IMR-90 (cell line): ENCODE measurements around the gene PRKRIP1. TPM values are rescaled to one million over a fixed set of nuclear protein-coding genes. Genes with fewer than 3 reads are reported as not detected.

Source experiments
- ATAC-seq: fragments of 200-7000 bp; cut with Tn5 transposase; 2 replicates; pipeline ENCODE4 v1.9.1; 2020; ENCODE audit warnings: low read depth, mild to moderate bottlenecking, moderate library complexity
- BruUV-seq: library from RNA; stranded (reverse); fragments of 400-500 nt; replicated peaks from 2 replicates; lab custom pipeline; 2021; lab: Mats Ljungman, UMichigan
- CTCF ChIA-PET: fragments of 300-600 bp; formaldehyde crosslinking; extraction: SDS; loops from one replicate; lab custom pipeline; 2021; ENCODE audit warnings: antibody characterized with exemption; lab: Yijun Ruan, JAX
- POLR2A ChIA-PET: fragments of 300-600 bp; sonication (Branson Sonifier 250); formaldehyde crosslinking; loops from one replicate; lab custom pipeline; 2022; ENCODE audit warnings: antibody characterized with exemption; ENCODE audit not compliant: unreplicated experiment; lab: Charles Lee
- DNase-seq: peaks from one replicate; pipeline ENCODE4 v3.0.0; 2013
- H2AFZ ChIP-seq: replicated peaks from 2 replicates; pipeline ENCODE3; 2013; ENCODE audit warnings: low read length, mild to moderate bottlenecking; ENCODE audit not compliant: poor library complexity
- H2AK5ac ChIP-seq: 2 replicates; pipeline ENCODE4 v1.6.1; 2013; ENCODE audit warnings: low read depth, low read length, inconsistent platforms
- H2AK9ac ChIP-seq: replicated peaks from 2 replicates; pipeline ENCODE3; 2013; ENCODE audit warnings: mild to moderate bottlenecking, low read depth, low read length, moderate library complexity; ENCODE audit not compliant: poor library complexity
- H2BK120ac ChIP-seq: 2 replicates; pipeline ENCODE4 v1.6.1; 2013; ENCODE audit warnings: low read depth, low read length, inconsistent platforms
- H2BK15ac ChIP-seq: 3 replicates; pipeline ENCODE4 v1.6.1; 2013; ENCODE audit warnings: low read depth, low read length, inconsistent platforms
- H2BK20ac ChIP-seq: 2 replicates; pipeline ENCODE4 v1.6.1; 2013; ENCODE audit warnings: low read depth, mild to moderate bottlenecking, inconsistent platforms, low read length, moderate library complexity
- H2BK5ac ChIP-seq: 2 replicates; pipeline ENCODE4 v1.6.1; 2013; ENCODE audit warnings: mild to moderate bottlenecking, low read depth, low read length, inconsistent platforms; ENCODE audit not compliant: poor library complexity, severe bottlenecking
- H3K14ac ChIP-seq: replicated peaks from 2 replicates; pipeline ENCODE4 v1.6.1; 2013; ENCODE audit warnings: low read depth, low read length, inconsistent platforms
- H3K18ac ChIP-seq: 2 replicates; pipeline ENCODE4 v1.6.1; 2013; ENCODE audit warnings: low read depth, low read length, control low read depth
- H3K23ac ChIP-seq: 2 replicates; pipeline ENCODE4 v1.6.1; 2013; ENCODE audit warnings: low read depth, low read length, inconsistent platforms
- H3K27ac ChIP-seq: 2 replicates; pipeline ENCODE4 v1.5.1; 2013; ENCODE audit warnings: mild to moderate bottlenecking, control low read depth, low read length; ENCODE audit not compliant: insufficient read depth
- H3K27me3 ChIP-seq: 2 replicates; pipeline ENCODE4 v1.6.1; 2013; ENCODE audit warnings: low read length; ENCODE audit not compliant: control insufficient read depth, insufficient read depth
- H3K36me3 ChIP-seq: 2 replicates; pipeline ENCODE4 v1.6.1; 2013; ENCODE audit warnings: low read length, mixed read lengths; ENCODE audit not compliant: control insufficient read depth, insufficient read depth
- H3K4ac ChIP-seq: 2 replicates; pipeline ENCODE4 v1.6.1; 2013; ENCODE audit warnings: low read depth, low read length, inconsistent platforms
- H3K4me1 ChIP-seq: 2 replicates; pipeline ENCODE4 v1.6.1; 2013; ENCODE audit warnings: low read length, mixed read lengths; ENCODE audit not compliant: control insufficient read depth, insufficient read depth
- H3K4me2 ChIP-seq: 2 replicates; pipeline ENCODE4 v1.6.1; 2013; ENCODE audit warnings: low read depth, mild to moderate bottlenecking, control low read depth, low read length, moderate library complexity
- H3K4me3 ChIP-seq: 2 replicates; pipeline ENCODE4 v1.5.1; 2013; ENCODE audit warnings: low read depth, mild to moderate bottlenecking, control low read depth, low read length, moderate library complexity; ENCODE audit not compliant: insufficient read depth
- H3K56ac ChIP-seq: 2 replicates; pipeline ENCODE4 v1.6.1; 2013; ENCODE audit warnings: low read length, inconsistent platforms; ENCODE audit not compliant: insufficient read depth; ENCODE audit errors: extremely low read depth
- H3K79me1 ChIP-seq, 2 experiments: 2 replicates each; pipeline ENCODE4 v1.6.1; 2013; ENCODE audit warnings: low read length in 2 of 2, inconsistent platforms in 1 of 2, low read depth in 1 of 2
- H3K9ac ChIP-seq: 2 replicates; pipeline ENCODE4 v1.6.1; 2013; ENCODE audit warnings: low read depth, low read length, control low read depth
- H3K9me1 ChIP-seq: 2 replicates; pipeline ENCODE4 v1.6.1; 2013; ENCODE audit warnings: low read length, inconsistent platforms; ENCODE audit not compliant: insufficient read depth
- H3K9me3 ChIP-seq: 2 replicates; pipeline ENCODE4 v1.6.1; 2013; ENCODE audit warnings: low read length; ENCODE audit not compliant: control insufficient read depth, insufficient read depth
- H4K20me1 ChIP-seq: 2 replicates; pipeline ENCODE4 v1.6.1; 2013; ENCODE audit warnings: low read length, inconsistent platforms; ENCODE audit not compliant: insufficient read depth
- H4K5ac ChIP-seq: 2 replicates; pipeline ENCODE4 v1.6.1; 2013; ENCODE audit warnings: mild to moderate bottlenecking, low read depth, low read length, control low read depth
- H4K8ac ChIP-seq, 2 experiments: 2 replicates each; pipeline ENCODE4 v1.6.1; 2013; ENCODE audit warnings: low read depth in 2 of 2, low read length in 2 of 2, control low read depth in 1 of 2, inconsistent platforms in 1 of 2
- H4K91ac ChIP-seq: 2 replicates; pipeline ENCODE4 v1.6.1; 2013; ENCODE audit warnings: low read depth, low read length, inconsistent platforms; ENCODE audit not compliant: insufficient read depth
- CEBPB ChIP-seq: IDR thresholded peaks from 2 replicates; pipeline ENCODE4 v1.6.1; 2012; ENCODE audit warnings: low read depth, low read length, improper control_type of control experiment
- CHD1 ChIP-seq: IDR thresholded peaks from 2 replicates; pipeline ENCODE4 v1.6.1; 2012; ENCODE audit warnings: low read depth, low read length, improper control_type of control experiment
- CTCF ChIP-seq: conservative IDR thresholded peaks from 2 replicates; pipeline ENCODE4 v1.5.1; 2012; ENCODE audit warnings: mild to moderate bottlenecking, low read depth, low read length, improper control_type of control experiment
- ELK1 ChIP-seq: fragments of 150-350 bp; IDR thresholded peaks from 2 replicates; pipeline ENCODE4 v1.6.1; 2016; ENCODE audit warnings: low read depth, mild to moderate bottlenecking, low read length, moderate library complexity, borderline replicate concordance
- FOS ChIP-seq: fragments of 150-350 bp; IDR thresholded peaks from 2 replicates; pipeline ENCODE4 v1.6.1; 2016; ENCODE audit warnings: low read depth, low read length
- MAFK ChIP-seq: IDR thresholded peaks from 2 replicates; pipeline ENCODE4 v1.6.1; 2012; ENCODE audit warnings: low read depth, low read length, improper control_type of control experiment
- MAZ ChIP-seq: IDR thresholded peaks from 2 replicates; pipeline ENCODE4 v1.6.1; 2012; ENCODE audit warnings: low read depth, mild to moderate bottlenecking, low read length, improper control_type of control experiment, moderate library complexity, borderline replicate concordance
- MXI1 ChIP-seq: IDR thresholded peaks from 2 replicates; pipeline ENCODE4 v1.6.1; 2012; ENCODE audit warnings: low read depth, mild to moderate bottlenecking, low read length, moderate library complexity, borderline replicate concordance
- NFE2L2 ChIP-seq: fragments of 150-350 bp; IDR thresholded peaks from 2 replicates; pipeline ENCODE4 v1.6.1; 2016; ENCODE audit warnings: low read depth, mild to moderate bottlenecking, low read length
- POLR2A ChIP-seq: IDR thresholded peaks from 2 replicates; pipeline ENCODE4 v1.6.1; 2012; ENCODE audit warnings: mild to moderate bottlenecking, low read depth, low read length
- RAD21 ChIP-seq: IDR thresholded peaks from 2 replicates; pipeline ENCODE4 v1.6.1; 2012; ENCODE audit warnings: low read length, improper control_type of control experiment
- RCOR1 ChIP-seq: IDR thresholded peaks from 2 replicates; pipeline ENCODE4 v1.6.1; 2012; ENCODE audit warnings: mild to moderate bottlenecking, low read length, improper control_type of control experiment; ENCODE audit not compliant: insufficient replicate concordance
- RFX5 ChIP-seq: IDR thresholded peaks from 2 replicates; pipeline ENCODE4 v1.8.0; 2012; ENCODE audit warnings: low read depth, mild to moderate bottlenecking, low read length, moderate library complexity
- SMC3 ChIP-seq: fragments of 150-350 bp; IDR thresholded peaks from 2 replicates; pipeline ENCODE4 v1.6.1; 2016; ENCODE audit warnings: low read depth, mild to moderate bottlenecking, antibody characterized with exemption, low read length, moderate library complexity
- USF2 ChIP-seq: fragments of 150-350 bp; IDR thresholded peaks from 2 replicates; pipeline ENCODE4 v1.6.1; 2017; ENCODE audit warnings: mild to moderate bottlenecking, antibody characterized with exemption, low read length, low read depth
- WGBS, 2 experiments: methylation state at CpG; one replicate each; pipeline versions ENCODE4 v1.1.5 to v1.1.7; 2013; ENCODE audit warnings: missing lambda C conversion rate in 2 of 2; ENCODE audit not compliant: insufficient read length in 1 of 2; ENCODE audit errors: extremely low coverage in 2 of 2; 5-methylcytosine and 5-hydroxymethylcytosine counted together
- dilution Hi-C: fragments of 300-500 bp; cut with HindIII; formaldehyde crosslinking; loops from one replicate; pipeline ENCODE4 v1.14.3; 2018; ENCODE audit warnings: low sequenced_read_pairs; ENCODE audit not compliant: unreplicated experiment
- in situ Hi-C: fragments of 300-500 bp; cut with MboI; formaldehyde crosslinking; loops from 3 replicates; pipeline ENCODE4 v1.14.3; 2019; ENCODE audit warnings: low sequenced_read_pairs, inconsistent platforms, mixed read lengths
- intact Hi-C: fragments of 100-400 bp; cut with micrococcal nuclease; formaldehyde crosslinking; loops from 2 replicates; pipeline ENCODE4 v1.10.0; 2022
- polyA plus RNA-seq, 3 experiments: library from polyadenylated mRNA; depleted of rRNA; stranded (reverse); fragments of >200 nt; gene quantifications; 2 replicates each; pipeline ENCODE4 v1.2.3, GENCODE V29; 2012; ENCODE audit warnings: low replicate concordance in 1 of 3
- total RNA-seq: library from RNA; depleted of rRNA; stranded (reverse); fragments of >200 nt; gene quantifications from 2 replicates; pipeline ENCODE4 v1.2.3, GENCODE V29; 2012

The PRKRIP1 gene
- total and polyA plus RNA-seq, 2 of the 4 experiments (the other 2 are of a cell fraction) = 6.5 to 21.6 TPM

- DNase-seq = no peak
- no peaks in the 10 kb centered on the region for H3K9me3 ChIP-seq
- no peak for TF ChIP-seq RCOR1
- no peak for TF ChIP-seq USF2
- TF ChIP-seq MXI1 = no peak
- TF ChIP-seq RAD21 = no peak
- TF ChIP-seq SMC3 = no peak
- no peak for TF ChIP-seq ELK1
- TF ChIP-seq POLR2A = no peak
- TF ChIP-seq RFX5 = no peak
- no peak for TF ChIP-seq MAFK
- TF ChIP-seq NFE2L2 = no peak
- TF ChIP-seq FOS = no peak
- no peak for TF ChIP-seq CTCF
- TF ChIP-seq MAZ = no peak
- TF ChIP-seq CHD1 = no peak
- TF ChIP-seq CEBPB = no peak
- H3K23ac ChIP-seq = no peak overlapping the region
- no peaks in the 10 kb centered on the region for H3K79me1 ChIP-seq
- H3K9ac ChIP-seq = no peak overlapping the region
- no peak overlapping the region for H2AFZ ChIP-seq
- H2BK120ac ChIP-seq = no peak overlapping the region
- no peak overlapping the region for H3K18ac ChIP-seq
- H2BK20ac ChIP-seq = no peak overlapping the region
- CTCF ChIA-PET = no interaction called here
- 100% methylated on average over 1 of the region's 6 CpGs; no CpG with 5 or more reads in 1 of the 2 experiments for WGBS, 2 experiments
- no peak overlapping the region for H4K5ac ChIP-seq
- H2AK5ac ChIP-seq = no peak overlapping the region
- H2BK15ac ChIP-seq = no peak overlapping the region
- ATAC-seq = no peak
- no peaks in the 10 kb centered on the region for H3K27me3 ChIP-seq
- H2BK5ac ChIP-seq = no peak overlapping the region
- H3K4ac ChIP-seq = no peak overlapping the region
- no peak overlapping the region for H3K27ac ChIP-seq
- dilution Hi-C loops = no loop called here
- BruUV-seq = no TSS peak
- H3K4me1 ChIP-seq = no peaks in the 10 kb centered on the region
- H3K4me2 ChIP-seq = no peak overlapping the region
- H4K8ac ChIP-seq = no peak overlapping the region
- H3K9me1 ChIP-seq = no peaks in the 10 kb centered on the region
- H2AK9ac ChIP-seq = no peak overlapping the region
- in situ Hi-C loops = no loop called here
- POLR2A ChIA-PET = no interaction called here
- H4K91ac ChIP-seq = no peak overlapping the region
- intact Hi-C loops = no loop called here
- H4K20me1 ChIP-seq = no peaks in the 10 kb centered on the region; the same call in none of the 2 replicates
- no peak overlapping the region for H3K56ac ChIP-seq
- H3K14ac ChIP-seq = no peak overlapping the region
- H3K4me3 ChIP-seq = no peak overlapping the region
- H3K36me3 ChIP-seq = peaks cover 19% of the 10 kb centered on the region
Observed at GRCh38 chr7:102376964-102377466, 19.1 kb upstream of the PRKRIP1 start.
